Suppressor macrophage treated with lipopolysaccharide for 1 hour (primary cell): ENCODE results near the gene WT1.
"Not testable (repeated sequence)": the region's sequence is repeated elsewhere in the genome, so short reads cannot be mapped to it uniquely, and the experiment has no call there.

ENCODE experiments used
- DNase-seq, 3 donors: peaks; one replicate each; pipeline ENCODE4 v3.0.0-alpha.2; 2020 to 2022

WT1 gene

GRCh38 chr11:32435511-32435941 is at the start of gene WT1:
Gene WT1, minus strand, starts transcription at chr11:32435539.
- DNase-seq = peak in 2 of 3 donors; percentile 25 to 52

GRCh38 chr11:32479291-32479690 is 44.0 kb upstream of the WT1 start:
- DNase-seq = no peak

GRCh38 chr11:32478277-32478731 is 43.0 kb upstream of the WT1 start:
- no peak for DNase-seq

- no peak for DNase-seq
Measured at GRCh38 chr11:32473282-32473909, 38.1 kb upstream of the WT1 start.

GRCh38 chr11:32472226-32472625 is 36.9 kb upstream of the WT1 start:
- no peak for DNase-seq

- DNase-seq = not testable (repeated sequence)
Measured at GRCh38 chr11:32471544-32471943, 36.2 kb upstream of the WT1 start.

GRCh38 chr11:32469791-32470190 is 34.5 kb upstream of the WT1 start:
- peak in 1 of 3 donors; percentile 9 for DNase-seq

GRCh38 chr11:32466279-32466915 is 31.1 kb upstream of the WT1 start:
- no peak for DNase-seq

- DNase-seq = peak in 1 of 3 donors; percentile 1
Measured at GRCh38 chr11:32464078-32464477, 28.7 kb upstream of the WT1 start.

- DNase-seq = no peak
Measured at GRCh38 chr11:32462011-32462690, 26.8 kb upstream of the WT1 start.

GRCh38 chr11:32456864-32457263 is 21.5 kb upstream of the WT1 start:
- peak in 1 of 3 donors; percentile 2 for DNase-seq

GRCh38 chr11:32454993-32455392 is 19.7 kb upstream of the WT1 start:
- DNase-seq = no peak

- no peak for DNase-seq
Measured at GRCh38 chr11:32451808-32452207, 16.5 kb upstream of the WT1 start.

- no peak for DNase-seq
Measured at GRCh38 chr11:32450372-32450771, 15.0 kb upstream of the WT1 start.

GRCh38 chr11:32448232-32448631 is 12.9 kb upstream of the WT1 start:
- no peak for DNase-seq

GRCh38 chr11:32447252-32447651 is 11.9 kb upstream of the WT1 start:
- DNase-seq = no peak

- no peak for DNase-seq
Measured at GRCh38 chr11:32446227-32446626, 10.9 kb upstream of the WT1 start.

GRCh38 chr11:32444186-32444585 is 8.8 kb upstream of the WT1 start:
- DNase-seq = peak in 1 of 3 donors; percentile 58

GRCh38 chr11:32440916-32441315 is 5.6 kb upstream of the WT1 start:
- no peak for DNase-seq

- DNase-seq = no peak
Measured at GRCh38 chr11:32440312-32440908, 5.1 kb upstream of the WT1 start.

- no peak for DNase-seq
Measured at GRCh38 chr11:32439501-32440210, 4.3 kb upstream of the WT1 start.

- peak in 2 of 3 donors; percentile 27 to 51 for DNase-seq
Measured at GRCh38 chr11:32438866-32439489, 3.6 kb upstream of the WT1 start.
